ENCODE results near the gene MUC2.
"Not testable (repeated sequence)": the region's sequence is repeated elsewhere in the genome, so short reads cannot be mapped to it uniquely, and the experiment has no call there.

MUC2 gene

DNA sequence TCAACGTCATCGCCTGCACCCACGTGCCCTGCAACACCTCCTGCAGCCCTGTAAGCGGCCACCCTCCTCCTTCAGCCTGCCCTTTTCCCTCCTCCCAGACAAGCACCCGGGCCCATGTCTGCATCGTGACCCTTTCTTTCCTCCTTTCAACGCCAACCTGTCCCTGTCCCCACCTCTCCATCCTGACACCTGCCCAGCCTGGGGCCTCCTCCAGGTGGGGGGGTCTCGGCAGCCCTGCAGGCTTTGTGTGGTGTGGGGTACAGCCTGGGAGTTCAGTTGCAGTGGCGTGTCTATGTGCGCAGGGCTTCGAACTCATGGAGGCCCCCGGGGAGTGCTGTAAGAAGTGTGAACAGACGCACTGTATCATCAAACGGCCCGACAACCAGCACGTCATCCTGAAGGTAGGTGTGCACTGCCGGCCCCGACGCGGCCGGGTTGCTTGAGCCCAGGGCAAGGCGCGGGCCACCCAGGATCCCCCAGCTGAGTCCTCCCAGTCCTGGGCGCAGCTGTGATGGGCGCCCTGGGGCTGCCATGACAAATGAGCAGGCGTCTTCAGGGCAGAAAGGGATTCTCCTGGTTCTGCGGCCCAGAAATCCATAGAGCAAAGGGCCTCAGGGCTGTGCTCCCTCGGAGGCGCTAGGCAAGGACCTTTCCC lies 33.7 kb downstream of the MUC2 start:
- no peak for DNase-seq

DNA sequence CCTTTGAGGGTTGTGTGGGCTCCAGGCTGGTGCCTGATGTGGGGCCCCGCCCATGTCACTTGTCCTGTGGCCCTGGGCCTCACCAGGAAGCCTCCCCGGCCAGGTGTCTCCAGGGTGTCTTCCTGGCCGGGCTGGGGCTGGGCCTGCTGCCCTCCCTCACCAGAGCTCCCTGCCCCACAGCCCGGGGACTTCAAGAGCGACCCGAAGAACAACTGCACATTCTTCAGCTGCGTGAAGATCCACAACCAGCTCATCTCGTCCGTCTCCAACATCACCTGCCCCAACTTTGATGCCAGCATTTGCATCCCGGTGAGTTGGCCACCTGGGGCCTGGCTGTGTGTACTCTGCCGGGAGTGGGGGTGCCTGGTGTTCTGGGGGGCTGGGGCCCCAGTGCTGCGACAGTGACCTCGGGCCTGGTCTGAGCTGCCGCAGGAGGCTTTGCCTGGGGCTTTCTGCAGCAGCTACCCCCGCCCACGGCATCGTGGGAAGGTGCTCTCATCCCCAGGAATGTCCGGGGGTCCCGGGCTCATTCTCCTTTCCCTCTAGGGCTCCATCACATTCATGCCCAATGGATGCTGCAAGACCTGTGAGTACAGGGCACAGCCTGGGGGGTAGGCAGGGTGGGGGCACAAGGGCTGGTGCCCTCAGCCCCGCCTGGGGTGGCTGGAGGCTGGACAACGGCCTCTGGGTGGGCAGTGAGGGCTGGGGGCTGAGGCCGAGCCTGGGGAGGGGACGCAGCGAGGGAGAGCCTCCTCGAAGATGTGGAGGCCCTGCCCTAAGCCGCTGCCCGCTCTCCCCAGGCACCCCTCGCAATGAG lies 34.6 kb downstream of the MUC2 start:
- DNase-seq: no peak

DNA sequence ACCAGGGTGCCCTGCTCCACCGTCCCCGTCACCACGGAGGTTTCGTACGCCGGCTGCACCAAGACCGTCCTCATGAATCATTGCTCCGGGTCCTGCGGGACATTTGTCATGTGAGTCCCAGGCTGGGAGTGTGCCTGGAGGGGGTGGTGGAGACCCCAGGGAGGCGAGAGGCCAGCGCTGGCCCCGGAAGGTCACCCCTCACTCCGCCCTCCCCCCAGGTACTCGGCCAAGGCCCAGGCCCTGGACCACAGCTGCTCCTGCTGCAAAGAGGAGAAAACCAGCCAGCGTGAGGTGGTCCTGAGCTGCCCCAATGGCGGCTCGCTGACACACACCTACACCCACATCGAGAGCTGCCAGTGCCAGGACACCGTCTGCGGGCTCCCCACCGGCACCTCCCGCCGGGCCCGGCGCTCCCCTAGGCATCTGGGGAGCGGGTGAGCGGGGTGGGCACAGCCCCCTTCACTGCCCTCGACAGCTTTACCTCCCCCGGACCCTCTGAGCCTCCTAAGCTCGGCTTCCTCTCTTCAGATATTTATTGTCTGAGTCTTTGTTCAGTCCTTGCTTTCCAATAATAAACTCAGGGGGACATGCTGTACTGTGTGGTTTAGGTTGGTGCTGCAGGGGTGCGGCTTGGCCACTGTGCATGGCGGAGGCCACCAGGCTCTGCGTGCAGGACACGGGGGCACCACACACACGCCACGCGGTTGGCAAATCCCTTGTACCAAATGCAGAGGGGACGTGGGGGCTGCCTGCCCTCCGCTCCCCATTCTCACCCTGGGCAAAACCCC lies 35.4 kb downstream of the MUC2 start:
- no peak for DNase-seq

DNA sequence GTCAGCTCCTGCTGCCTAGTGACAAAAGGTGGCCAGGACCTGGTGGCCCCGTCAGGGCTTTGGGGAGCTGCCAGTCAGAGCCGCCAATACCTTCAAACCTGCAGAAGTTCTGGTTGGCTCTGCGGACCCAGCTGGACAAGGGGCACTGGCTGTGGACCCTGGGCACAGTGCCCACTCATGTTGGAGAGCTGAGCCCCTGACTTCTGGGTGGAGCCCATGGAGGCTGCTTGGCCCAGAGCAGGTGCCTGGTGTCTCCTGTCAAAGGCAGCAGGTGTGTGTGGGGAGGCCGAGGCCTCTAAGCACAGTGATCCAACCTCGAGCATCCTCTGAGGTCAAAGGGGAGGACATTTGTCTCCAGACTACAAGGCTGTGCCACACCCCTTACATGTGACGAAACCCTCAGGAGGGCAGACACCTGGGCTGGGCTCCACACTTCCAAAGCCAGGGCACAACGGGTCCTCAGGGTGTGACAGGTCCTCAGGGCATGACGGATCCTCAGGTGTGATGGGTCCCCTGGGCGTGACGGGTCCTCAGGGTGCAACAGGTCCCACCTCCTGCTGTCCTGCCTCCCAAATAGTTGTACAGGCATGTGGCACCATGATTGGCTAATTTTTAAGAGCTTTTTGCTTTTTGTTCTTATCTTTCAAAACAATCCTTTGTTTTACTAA lies 37.0 kb downstream of the MUC2 start:
- DNase-seq: no peak

DNA sequence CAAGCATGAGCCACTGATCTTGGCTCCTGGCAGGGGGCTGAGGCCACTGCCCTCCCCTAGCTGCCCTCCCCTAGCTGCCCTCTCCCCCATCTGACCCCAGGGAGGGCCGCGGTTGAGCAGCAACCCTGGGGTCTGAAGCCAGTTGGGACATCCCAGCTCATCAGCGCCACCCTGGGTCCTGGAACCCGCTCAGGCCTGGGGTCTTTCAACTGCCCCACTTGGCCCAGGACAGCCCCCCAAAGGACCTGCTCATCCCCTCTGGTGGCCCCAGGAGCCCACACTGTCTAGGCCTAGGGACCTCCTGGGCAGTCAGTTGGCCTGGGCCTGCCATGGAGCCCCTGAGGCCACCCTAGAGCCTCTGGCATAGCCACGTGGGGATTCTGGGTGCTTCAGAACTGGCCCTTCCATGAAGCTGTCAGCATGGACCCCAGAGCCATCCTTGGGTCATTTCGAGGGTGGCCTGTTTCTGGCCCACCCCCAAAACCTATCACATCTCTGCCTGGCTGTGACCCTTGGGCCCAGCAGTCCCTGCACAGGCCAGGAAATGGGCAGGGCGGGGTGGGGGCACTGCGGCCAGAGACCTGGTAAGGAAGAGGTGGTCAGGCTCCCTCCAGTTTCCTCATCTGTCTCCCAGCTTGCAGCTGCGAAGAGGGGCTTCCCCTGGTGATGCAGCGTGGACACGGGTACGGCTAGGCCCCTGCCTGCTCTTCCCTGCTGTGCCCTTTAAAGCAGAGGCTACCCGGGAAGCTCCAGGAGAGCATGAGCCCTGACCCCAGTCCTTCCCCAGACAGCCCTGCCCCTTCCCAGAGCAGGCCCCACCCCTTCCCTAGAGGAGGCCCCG lies 37.9 kb downstream of the MUC2 start:
- no peak for DNase-seq

DNA sequence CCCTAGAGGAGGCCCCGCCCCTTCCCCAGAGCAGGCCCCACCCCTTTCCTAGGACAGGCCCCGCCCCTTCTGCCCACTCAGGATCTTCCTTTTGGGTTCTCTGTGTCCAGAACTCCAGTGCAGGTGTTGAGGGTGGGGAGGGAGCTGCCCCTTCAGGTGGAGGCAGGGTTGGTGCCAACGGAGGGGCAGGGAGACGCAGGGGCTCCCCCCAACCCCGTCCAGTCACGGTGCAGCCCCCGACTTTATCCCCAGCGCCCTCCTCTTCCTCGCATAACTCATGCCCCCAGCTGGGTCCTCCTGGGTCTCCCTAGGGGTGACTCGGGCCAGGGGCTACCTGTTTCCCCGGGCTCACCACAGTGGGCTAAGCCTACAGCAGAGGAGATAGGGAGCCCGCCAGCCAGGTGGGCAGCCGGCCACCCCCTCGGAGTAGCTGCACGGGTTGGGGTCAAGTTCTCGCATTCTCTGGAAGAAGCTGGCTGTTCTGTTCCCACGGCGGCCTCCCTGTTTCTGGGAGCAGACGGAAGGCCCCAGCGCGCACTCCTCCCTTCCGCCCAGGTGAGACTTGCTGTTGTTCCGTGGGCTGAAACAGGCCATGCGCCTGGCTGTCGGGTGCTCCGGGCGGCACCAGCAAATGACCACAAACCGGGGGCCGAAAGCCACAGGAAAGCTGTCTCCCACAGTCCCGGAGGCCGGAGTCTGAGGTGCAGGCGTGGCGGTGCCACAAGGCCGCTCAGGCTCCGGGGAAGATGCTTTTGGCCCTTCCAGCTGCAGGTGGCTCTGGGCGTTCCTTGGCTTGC lies 38.9 kb downstream of the MUC2 start:
- no peak for DNase-seq

DNA sequence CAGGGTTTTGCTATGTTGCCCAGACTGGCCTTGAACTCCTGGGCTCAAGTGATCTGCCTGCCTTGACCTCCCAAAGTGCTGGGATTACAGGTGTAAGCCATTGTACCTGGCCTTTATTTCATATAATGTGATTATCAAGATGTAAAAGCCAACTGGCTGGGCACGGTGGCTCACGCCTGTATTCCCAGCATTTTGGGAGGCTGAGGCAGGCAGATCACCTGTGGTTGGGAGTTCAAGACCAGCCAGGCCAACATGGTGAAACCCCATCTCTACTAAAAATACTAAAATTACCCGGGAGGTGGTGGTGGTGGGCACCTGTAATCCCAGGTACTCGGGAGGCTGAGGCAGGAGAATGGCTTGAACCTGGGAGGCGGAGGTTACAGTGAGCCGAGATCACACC lies 40.6 kb downstream of the MUC2 start:
- not testable (repeated sequence) for DNase-seq

DNA sequence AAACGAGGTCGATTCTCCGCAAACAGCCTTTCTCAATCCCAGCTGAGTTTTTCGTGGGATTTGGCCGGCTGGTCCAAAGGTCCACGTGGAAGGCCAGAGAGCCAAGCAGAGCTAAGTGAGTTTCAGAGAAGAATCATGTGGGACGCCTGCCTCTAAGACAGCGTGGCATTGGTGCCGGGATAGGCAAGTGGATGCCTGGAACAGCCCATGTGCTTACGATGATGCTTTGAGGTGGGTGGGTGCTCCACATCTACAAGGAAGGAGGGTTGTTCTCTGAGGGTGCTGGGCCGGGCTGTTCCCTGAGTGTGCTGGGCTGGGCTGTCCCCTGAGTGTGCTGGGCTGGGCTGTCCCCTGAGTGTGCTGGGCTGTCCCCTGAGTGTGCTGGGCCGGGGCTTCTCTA lies 41.4 kb downstream of the MUC2 start:
- DNase-seq: no peak

DNA sequence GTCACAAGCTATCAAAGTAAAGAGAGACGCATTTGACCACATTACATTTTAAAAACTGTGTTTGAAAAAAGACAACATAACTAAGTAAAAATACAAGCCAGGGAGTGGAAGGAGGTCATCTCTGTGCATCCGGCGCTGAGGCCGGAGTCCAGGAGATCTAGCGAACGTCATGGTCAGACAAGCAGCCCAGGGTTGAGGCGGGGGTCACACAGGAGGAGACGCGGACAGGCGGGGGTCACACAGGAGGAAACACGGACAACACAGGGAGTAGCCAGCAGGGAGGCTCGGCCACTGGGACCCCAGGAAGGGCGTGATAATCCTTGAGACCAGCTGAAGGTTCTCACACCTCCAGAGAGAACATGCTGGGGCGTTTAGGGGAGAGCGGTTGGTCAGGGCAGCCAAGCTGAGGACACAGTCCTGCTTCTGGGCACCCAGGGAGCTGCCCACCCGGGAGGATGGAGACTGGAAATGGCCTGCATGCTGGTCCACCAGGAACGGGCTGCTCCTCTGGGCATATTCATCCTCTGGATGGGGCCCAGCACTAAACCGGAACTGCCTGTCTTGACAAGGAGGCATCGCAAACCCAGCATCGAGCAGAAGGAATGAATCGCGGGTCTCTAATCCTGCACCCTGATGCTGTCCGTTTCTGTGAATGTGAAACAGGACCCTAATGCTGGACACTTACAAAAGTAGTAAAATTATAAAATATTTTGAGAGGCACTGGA lies 42.2 kb downstream of the MUC2 start:
- no peak for DNase-seq

DNA sequence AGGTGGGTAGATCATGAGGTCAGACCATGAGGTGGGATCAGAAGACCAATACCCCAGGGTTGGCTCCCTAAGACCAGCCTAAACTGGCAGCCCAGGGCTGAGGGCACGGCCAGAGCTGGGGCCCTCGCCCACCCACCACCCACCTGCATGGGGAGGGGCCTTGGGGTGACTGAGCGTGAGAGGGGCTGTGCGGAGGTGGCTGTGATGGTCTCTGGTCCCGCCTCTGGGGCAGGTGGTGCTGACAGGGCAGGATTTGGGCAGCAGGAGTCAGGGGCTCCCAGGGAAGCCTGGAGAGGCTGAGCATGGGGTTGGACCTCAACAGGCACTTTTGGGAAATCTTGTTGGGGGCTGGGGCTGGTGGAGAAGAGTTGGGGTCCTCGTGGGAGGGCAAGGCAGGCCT lies 43.3 kb downstream of the MUC2 start:
- DNase-seq: no peak

DNA sequence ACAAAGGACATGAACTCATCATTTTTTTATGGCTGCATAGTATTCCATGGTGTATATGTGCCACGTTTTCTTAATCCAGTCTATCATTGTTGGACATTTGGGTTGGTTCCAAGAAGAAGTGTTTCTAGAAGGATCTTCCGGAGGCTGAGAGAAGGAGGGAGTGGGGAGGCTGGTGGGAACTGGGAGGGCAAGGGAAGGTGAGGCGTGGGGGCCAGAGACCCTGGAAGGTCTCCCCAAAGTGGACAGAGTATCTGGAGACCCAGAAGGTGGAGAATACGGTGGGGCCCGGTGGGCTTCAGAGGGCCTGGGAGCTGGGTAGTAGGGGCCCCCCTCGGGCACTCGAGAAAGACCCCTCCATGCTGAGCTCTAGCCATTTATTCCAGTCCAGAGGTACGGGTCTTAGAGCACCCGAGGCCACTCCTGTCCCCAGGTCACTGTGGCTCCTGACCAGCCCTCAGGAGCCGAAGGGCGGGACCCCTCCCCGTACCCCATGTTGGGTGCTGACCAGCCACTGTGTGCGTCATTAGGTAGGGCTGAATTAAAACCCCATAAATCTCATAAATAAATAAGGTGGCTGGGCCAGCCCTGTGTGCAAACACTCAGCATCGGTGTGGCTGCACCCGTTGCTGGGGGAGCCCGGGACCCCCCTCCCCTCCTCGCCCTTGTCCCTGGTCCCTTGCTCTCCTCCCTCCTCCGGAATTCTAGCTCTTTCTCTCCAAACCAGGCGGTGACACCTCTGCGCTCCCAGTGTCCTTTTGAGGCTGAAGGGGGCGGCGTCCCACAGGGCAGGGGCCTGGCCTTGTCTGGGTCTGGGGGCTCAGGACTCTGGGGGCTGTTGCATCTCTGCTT lies 44.3 kb downstream of the MUC2 start:
- no peak for DNase-seq

DNA sequence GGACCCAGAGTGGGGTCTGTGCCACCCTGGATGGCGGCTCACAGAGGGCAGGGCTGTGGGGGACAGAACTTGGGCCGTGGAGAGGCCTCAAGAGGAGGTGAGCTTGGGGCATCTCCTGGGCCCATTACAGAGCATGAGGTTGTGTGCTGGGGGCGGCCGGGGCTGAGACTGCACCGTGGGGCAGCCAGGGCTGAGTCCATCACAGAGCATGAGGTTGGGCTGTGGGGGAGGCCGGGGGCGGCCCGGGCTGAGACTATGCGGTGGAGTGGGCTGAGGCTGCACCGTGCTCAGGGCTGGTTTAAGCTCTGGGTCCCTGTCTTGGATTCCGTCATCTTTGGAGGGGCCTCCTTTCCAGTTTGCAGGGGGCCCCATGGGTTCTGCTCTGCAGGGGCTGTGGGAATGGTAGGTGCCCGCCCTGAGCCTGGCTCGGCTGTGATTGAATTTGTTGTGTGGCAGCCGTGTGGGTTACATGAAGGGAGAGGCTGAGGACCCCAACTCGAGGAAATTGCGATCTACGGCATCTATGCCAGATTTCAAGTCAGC lies 45.0 kb downstream of the MUC2 start:
- no peak for DNase-seq

DNA sequence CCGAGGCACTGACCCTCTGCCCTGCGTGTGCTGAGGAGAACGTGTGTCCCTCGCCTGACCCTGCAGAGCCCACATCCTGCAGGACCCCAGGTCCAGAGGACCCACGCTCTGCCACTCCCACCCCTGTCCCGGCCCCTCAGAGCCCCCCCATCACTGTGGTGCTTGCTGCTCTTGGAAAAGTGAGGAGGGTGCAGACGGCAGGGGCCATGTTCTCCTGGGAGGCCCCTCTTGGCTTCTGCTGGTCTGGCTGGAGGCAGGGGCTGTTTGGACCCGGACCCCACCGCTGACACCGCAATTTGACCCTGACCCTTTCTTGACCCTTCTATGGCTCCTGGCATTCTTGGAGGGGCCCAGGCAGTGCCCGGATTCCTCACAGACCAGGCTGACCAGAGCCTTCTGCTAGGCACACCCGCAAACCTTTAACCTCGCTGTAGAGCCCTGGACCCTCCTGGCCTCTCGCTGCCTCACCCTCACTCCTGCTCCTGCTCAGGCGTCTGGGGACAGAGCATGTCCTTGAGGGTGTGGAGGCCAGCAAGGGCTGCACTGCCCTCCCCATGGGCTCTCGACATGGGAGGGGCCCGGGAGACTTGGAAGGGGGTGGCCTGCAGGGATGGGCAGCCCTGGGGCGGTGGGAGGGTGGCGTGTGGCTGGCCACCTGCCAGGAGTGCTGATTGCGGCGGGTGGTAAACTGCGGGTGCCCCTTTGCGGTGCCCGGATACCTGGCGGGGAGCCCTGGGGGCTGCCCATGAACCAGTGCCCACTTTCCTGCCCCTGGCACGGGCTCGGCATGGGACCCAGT lies 46.1 kb downstream of the MUC2 start:
- no peak for DNase-seq

DNA sequence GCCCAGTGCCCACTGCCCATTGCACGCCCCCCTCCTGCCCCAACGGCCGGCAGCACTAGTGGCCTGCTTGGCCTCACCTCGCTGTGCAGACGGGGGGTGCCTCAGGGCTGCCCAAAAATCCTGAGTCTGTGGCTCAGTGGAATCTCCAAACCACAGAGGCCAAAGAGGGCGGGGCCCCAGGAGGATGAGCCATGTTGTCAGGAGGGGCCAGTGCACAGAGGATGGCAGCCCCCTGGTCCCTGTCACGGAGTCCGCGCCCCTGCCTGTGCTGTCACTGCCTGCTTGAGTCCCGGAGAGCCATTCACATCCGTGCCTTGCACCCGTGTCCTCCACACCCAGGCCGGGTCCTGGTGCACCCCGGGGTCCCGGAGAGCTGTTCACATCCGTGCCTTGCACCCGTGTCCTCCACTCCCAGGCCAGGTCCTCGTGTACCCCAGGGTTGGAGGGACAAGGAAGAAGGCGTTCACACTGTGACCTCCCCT lies 46.7 kb downstream of the MUC2 start:
- DNase-seq: no peak

DNA sequence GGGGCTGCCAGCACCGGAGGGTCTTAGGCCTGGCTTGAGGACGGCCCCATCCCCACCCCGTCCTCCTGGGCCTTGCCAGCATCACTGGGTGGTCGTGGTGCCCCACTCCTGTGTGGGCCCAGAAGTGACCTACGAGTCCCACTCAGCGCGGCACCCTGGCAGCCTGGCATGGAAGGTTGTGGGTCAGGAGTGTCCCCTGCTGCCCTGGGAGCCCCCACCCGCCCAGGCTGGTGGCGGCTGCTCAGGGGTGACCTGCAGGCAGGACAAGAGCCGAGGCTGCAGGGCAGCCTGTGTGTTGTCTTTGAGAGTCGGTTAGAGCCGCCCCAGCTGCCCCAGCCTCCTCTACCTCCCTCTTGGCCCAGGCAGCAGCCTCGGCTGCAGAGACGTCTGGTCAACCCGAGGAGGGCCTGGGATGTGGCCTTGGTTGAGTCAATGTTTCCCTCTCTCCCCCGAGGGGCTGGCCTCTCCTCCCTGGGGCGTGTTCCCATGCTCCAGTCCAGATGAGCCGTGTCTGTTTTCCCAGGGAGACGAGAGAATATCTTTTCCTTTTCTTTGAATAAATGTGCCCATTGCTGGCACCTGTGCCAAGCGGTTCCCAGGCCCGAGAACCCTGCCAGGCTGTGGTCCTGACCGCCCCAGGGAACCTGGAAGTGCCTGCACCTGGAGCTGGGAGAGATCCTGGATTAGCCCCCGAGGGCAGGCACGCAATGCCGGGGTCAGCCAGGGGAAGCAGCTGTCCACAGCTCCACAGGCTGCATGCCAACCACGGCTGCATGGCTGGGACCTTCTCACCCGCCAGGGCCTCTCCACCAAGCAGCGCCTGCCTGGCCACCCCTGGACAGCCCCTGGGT lies 47.4 kb downstream of the MUC2 start:
- DNase-seq: no peak

DNA sequence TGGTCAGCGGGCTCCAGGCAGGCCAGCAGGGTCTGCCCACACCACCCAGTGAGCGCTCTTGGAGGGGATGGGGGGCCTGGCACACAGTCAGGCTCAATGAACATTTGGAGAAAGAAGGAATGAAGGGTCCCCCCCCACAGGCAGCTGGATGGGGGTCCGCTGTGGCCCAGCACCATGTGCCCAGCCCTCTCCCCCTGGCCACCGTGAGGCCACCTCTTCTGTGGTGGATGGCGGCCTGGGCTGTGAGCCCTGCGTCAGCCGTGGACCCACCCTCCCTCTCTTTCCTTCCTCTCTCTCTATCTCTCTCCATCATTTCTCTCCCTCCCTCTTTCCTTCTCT lies 48.0 kb downstream of the MUC2 start:
- no peak for DNase-seq

DNA sequence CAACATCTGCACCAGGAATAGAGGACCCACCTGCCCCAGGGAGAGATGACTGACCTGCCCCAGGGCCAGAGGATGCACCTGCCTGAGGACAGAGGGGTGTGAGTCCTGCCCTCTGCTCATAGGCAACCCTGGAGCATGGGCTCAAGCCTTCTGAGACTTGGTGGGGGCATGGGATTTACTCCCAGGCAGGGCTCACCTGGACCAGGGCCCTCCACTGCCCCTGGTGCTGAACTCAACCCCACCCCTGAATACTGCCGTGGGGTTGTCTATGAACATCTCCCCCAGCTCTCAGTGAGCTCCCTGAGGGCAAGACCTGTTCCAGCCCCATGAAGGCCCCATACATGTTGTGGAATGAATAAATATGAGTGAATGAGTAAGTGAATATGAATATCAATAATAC lies 49.3 kb downstream of the MUC2 start:
- no peak for DNase-seq

Measured in stimulated activated CD4-positive, alpha-beta T cell treated with anti-CD3 and anti-CD28 coated beads, Interleukin-4, amount 100 ng/mL, for 1 hour (primary cell).